Adrenal gland (tissue), 12 donors: Measurements from ENCODE around the gene C10orf143. TPM values are rescaled to one million over a fixed set of nuclear protein-coding genes. Genes with fewer than 3 reads are reported as not detected.

Source experiments
- DNase-seq, 7 donors: peaks; one replicate each; pipeline ENCODE4 v3.0.0-alpha.2; 2019 to 2020
- H3K27ac ChIP-seq, 5 donors: fragments of 200-600 bp; sonication (generic) in 4 of 5; 1 replicate in 3 of 5; 2 replicates in 2 of 5; pipeline versions ENCODE4 v1.5.1 to v1.8.0; 2016 to 2020; ENCODE audit warnings: mild to moderate bottlenecking in 1 of 5
- H3K27me3 ChIP-seq: fragments of 200-600 bp; 2 replicates; pipeline ENCODE4 v1.8.0; 2021
- H3K36me3 ChIP-seq, 2 donors: fragments of 200-600 bp; replicated peaks in 1 of 2; 1 replicate in 1 of 2; 2 replicates in 1 of 2; pipeline versions ENCODE4 v1.5.1 to v1.8.0; 2018 to 2022
- H3K4me1 ChIP-seq, 2 donors: fragments of 200-600 bp; replicated peaks in 1 of 2; 1 replicate in 1 of 2; 2 replicates in 1 of 2; pipeline versions ENCODE4 v1.5.1 to v1.8.0; 2018 to 2021
- H3K4me3 ChIP-seq, 4 donors: fragments of 200-600 bp; sonication (generic) in 3 of 4; one replicate each; pipeline ENCODE4 v1.5.1; 2016 to 2018
- H3K9me3 ChIP-seq, 3 donors: fragments of 200-600 bp; sonication (generic) in 1 of 3; replicated peaks in 1 of 3; 1 replicate in 2 of 3; 2 replicates in 1 of 3; pipeline versions ENCODE4 v1.5.1 to v1.8.0; 2016 to 2021
- CTCF ChIP-seq, 6 experiments: fragments of 450-650 bp in 4 of 6; fragments of 200-600 bp in 2 of 6; sonication (generic) in 1 of 6; IDR thresholded peaks; 1 replicate in 5 of 6; 2 replicates in 1 of 6; pipeline versions ENCODE4 v1.5.1 to v1.8.0; 2016 to 2021; ENCODE audit warnings: antibody characterized with exemption in 6 of 6, mild to moderate bottlenecking in 2 of 6, moderate library complexity in 1 of 6
- POLR2A ChIP-seq, 2 donors: fragments of 450-650 bp; IDR thresholded peaks; one replicate each; pipeline ENCODE4 v1.6.1; 2017; ENCODE audit warnings: antibody characterized with exemption in 2 of 2, mild to moderate bottlenecking in 2 of 2, moderate library complexity in 1 of 2
- WGBS, 4 donors: extraction: QIAGEN DNeasy Blood & Tissue Kit in 2 of 4; methylation state at CpG; one replicate each; pipeline versions ENCODE4 v1.1.5 to v1.1.7; 2013 to 2017; 5-methylcytosine and 5-hydroxymethylcytosine counted together
- intact Hi-C, 2 donors: fragments of 100-400 bp; cut with DNase I; formaldehyde crosslinking; loops; one replicate each; pipeline versions ENCODE4 v1.14.1 to v1.15.0; 2022 to 2023
- polyA plus RNA-seq, 3 donors: library from polyadenylated mRNA; stranded (reverse); fragments of 200-250 nt in 2 of 3; fragments of 350-450 nt in 1 of 3; fragmentation: Illumina TruSeq in 1 of 3; extraction: RNeasy Lipid Tissue Mini Kit (QIAGEN cat#74804) in 1 of 3; gene quantifications; one replicate each; pipeline ENCODE4 v1.2.3, GENCODE V29; 2013 to 2014
- total RNA-seq, 9 donors: library from RNA; depleted of rRNA in 4 of 9; stranded (reverse); fragments of >200 nt in 4 of 9; fragments of 120-200 nt in 1 of 9; fragmentation: NEBNext Ultra II Directional in 1 of 9; extraction: Animal tissue kit (Norgen Biotek cat#: 25700) in 1 of 9; gene quantifications; one replicate each; pipeline versions ENCODE4 v1.1.0 to v1.2.4, GENCODE V29; 2013 to 2023
- donor health status: healthy with polysubstance abuse.
- donor health status: Bipolar disorder and iron deficiency.
- donor health status: DM: yes; HTN: yes; CAD: no.
- donor health status: DM: no; HTN: no; CAD: no.
- donor health status: DM: no; HTN: no; CAD: no.
- donor health status: DM: yes; HTN: yes; CAD: no.

Gene C10orf143
- total and polyA plus RNA-seq, 12 donors, result 0.85 to 19.3 (median 5.2) TPM

DNA sequence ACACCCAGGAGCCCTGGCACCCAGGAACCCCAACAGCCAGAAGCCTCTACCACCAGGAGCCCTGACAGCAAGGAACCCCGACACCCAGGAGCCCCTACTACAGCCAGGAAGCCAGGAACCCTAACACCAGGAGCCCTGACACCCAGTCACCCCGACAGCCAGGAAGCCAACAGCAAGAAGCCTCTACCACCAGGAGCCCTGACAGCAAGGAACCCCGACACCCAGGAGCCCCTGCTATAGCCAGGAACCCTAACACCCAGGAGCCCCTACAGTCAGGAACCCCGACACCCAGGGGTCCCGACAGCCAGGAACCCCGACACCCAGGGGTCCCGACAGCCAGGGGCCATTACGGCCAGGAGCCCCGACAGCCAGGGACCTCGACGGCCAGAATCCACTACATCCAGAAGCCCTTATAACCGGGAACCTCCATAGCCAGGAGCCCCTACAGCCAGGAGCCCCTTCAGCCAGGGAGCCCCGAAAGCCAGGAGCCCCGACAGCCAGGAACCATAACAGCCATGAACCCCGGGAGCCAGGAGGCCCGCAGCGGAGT is 25.1 kb upstream of the C10orf143 start:
- H3K9me3 ChIP-seq, result no peaks in the 10 kb centered on the region
- intact Hi-C loops, result loop anchor here in 1 of 2 donors (2.0 kb wide), 1 partner anchor 25 kb away; the partner anchor contains the start of gene C10orf143
- peaks cover 30 to 35% of the 10 kb centered on the region in 2 donors for H3K4me1 ChIP-seq
- WGBS, 4 donors, result 21 to 80% (median 22%) methylated on average over 1 to 17 of the region's 17 CpGs; no CpG with 5 or more reads in 1 of the 4 donors
- H3K27me3 ChIP-seq, result no peaks in the 10 kb centered on the region
- peak overlapping the region in 3 of 4 donors; percentile 62 to 100 (median 91) for H3K4me3 ChIP-seq
- H3K36me3 ChIP-seq, result no peaks in the 10 kb centered on the region
- peak overlapping the region in 4 of 5 donors; percentile 85 to 94 (median 88) for H3K27ac ChIP-seq
- peak in 2 of 7 donors; percentile 14 to 24 for DNase-seq
- TF ChIP-seq CTCF (IDR thresholded peaks at IDR 0.05) (no peak), POLR2A (IDR thresholded peaks at IDR 0.05) (no peak)

DNA sequence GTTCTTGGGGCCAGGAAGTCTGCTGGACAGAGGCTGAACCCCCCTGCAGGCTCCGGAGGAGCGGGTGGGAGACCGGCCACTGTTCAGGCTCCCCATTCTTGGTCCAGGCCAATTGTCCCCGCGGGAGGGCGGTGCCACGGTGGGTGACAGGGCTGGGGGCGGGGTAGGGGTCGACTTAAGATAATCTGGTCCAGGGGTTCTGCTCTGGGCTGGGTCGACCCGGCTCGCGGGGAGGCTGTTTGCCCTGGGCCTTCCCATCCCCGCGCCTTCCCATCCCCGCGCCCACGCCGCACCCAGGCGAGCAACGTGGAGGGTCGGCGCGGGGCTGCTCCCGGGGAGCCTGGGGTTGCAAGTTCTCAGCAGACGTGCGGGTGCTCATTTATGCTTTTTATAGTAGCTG is 18.3 kb upstream of the C10orf143 start:
- 20 to 43% (median 27%) methylated on average over 4 to 27 of the region's 27 CpGs for WGBS, 4 donors
- DNase-seq, result no peak
- Histone ChIP-seq H3K9me3 (no peaks in the 10 kb centered on the region), H3K4me1 (no peaks in the 10 kb centered on the region), H3K27me3 (peaks cover 4% of the 10 kb centered on the region), H3K36me3 (no peaks in the 10 kb centered on the region), H3K4me3 (no peak overlapping the region), H3K27ac (no peak overlapping the region)
- intact Hi-C loops, result loop anchor here (10.0 kb wide), 2 partner anchors 154 to 244 kb away; no protein-coding TSS in a partner anchor
- TF ChIP-seq POLR2A (IDR thresholded peaks at IDR 0.05) (no peak), CTCF (IDR thresholded peaks at IDR 0.05) (no peak)

GRCh38 chr10:130128062-130128781 is 17.6 kb upstream of the C10orf143 start:
- no peak for DNase-seq
- Histone ChIP-seq H3K4me1 (no peaks in the 10 kb centered on the region), H3K9me3 (no peaks in the 10 kb centered on the region), H3K4me3 (no peak overlapping the region), H3K36me3 (no peaks in the 10 kb centered on the region), H3K27me3 (peaks cover 4% of the 10 kb centered on the region), H3K27ac (no peak overlapping the region)
- WGBS, 4 donors, result 28 to 48% (median 33%) methylated on average over 3 of the region's 3 CpGs
- intact Hi-C loops, result loop anchor here (10.0 kb wide), 2 partner anchors 153 to 243 kb away; no protein-coding TSS in a partner anchor
- TF ChIP-seq POLR2A (IDR thresholded peaks at IDR 0.05) (no peak), CTCF (IDR thresholded peaks at IDR 0.05) (no peak)

DNA sequence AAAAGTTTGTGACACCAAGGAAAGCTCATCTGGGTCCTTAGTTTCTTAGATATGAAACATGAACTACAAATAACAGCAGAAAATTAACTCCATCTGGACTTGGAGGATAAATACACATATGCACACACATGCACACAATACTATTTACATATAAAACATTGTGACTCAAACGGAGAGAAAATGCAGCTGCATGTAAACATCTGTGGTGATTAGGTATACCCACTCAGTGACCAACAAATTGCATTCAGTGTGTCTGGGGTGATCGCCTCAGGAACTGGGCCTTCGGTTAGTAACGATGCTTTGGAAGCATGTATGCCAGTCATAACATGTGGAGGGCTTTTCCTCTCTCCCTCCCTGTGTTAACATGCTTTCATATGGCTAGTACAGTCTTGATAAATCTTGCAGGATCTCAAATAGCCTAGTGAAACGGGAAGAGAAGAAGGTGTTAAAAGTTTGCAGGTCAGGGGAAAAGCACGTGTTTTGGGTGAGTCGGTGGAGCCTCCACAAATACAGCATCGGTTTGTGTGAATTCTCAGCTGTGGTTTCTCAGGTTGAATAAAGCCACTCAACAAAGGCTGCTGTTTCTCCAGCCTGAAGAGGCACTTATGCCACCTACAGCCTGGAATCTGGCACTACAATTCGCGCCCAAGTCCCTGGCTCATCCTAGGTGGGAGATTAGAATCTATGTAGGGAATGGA is 16.9 kb upstream of the C10orf143 start:
- Histone ChIP-seq H3K36me3 (no peaks in the 10 kb centered on the region), H3K9me3 (no peaks in the 10 kb centered on the region), H3K27ac (no peak overlapping the region), H3K4me3 (no peak overlapping the region), H3K4me1 (no peaks in the 10 kb centered on the region), H3K27me3 (peaks cover 4% of the 10 kb centered on the region)
- intact Hi-C loops, result loop anchor here (10.0 kb wide), 2 partner anchors 153 to 243 kb away; no protein-coding TSS in a partner anchor
- TF ChIP-seq CTCF (IDR thresholded peaks at IDR 0.05), result peak; percentile 40 to 71 (median 62)
- no peak for TF ChIP-seq POLR2A (IDR thresholded peaks at IDR 0.05)
- WGBS, 4 donors, result 10 to 14% (median 13%) methylated on average over 10 of the region's 10 CpGs
- DNase-seq, result peak; percentile 40 to 78 (median 61)
